GM10248 (cell line): ENCODE results near the gene ACAT1.

Source experiments
- CTCF ChIA-PET: fragments of 300-600 bp; sonication (Branson Sonifier 250); formaldehyde crosslinking; extraction: SDS; loops from one replicate; lab custom pipeline; 2021; ENCODE audit warnings: antibody characterized with exemption; lab: Yijun Ruan, JAX
- POLR2A ChIA-PET: fragments of 350-650 bp; sonication (Branson Sonifier 250); formaldehyde crosslinking; extraction: SDS; loops from one replicate; lab custom pipeline; 2020; ENCODE audit warnings: antibody characterized with exemption; lab: Yijun Ruan, JAX
- DNase-seq: peaks from one replicate; pipeline ENCODE4 v3.0.0; 2012; ENCODE audit errors: extremely low spot score
- CTCF ChIP-seq: IDR thresholded peaks from 2 replicates; pipeline ENCODE4 v1.5.1; 2012; ENCODE audit warnings: mild to moderate bottlenecking, low read depth; ENCODE audit errors: extremely low read depth, missing control alignments, control extremely low read depth

The ACAT1 gene

GRCh38 chr11:108121274-108122155, at the start of gene ACAT1:
Gene ACAT1, plus strand, starts transcription at chr11:108121567. Its CDS starts 40 bp downstream, at chr11:108121607.
- no peak for TF ChIP-seq CTCF
- CTCF ChIA-PET = interaction anchor here (1.3 kb wide), 1 partner anchor 40 kb away, joined by 3 read pairs; no protein-coding TSS in a partner anchor
- DNase-seq = peak; percentile 94
- POLR2A ChIA-PET = interaction anchor here (0.6 to 0.7 kb wide), 2 partner anchors 41 to 235 kb away, joined by 3 read pairs; no protein-coding TSS in a partner anchor

GRCh38 chr11:108084811-108085210, 36.6 kb upstream of the ACAT1 start:
- CTCF ChIA-PET = interaction anchor here (1.5 to 5.4 kb wide), 2 partner anchors 10 to 18 kb away, joined by 3 to 32 read pairs; no protein-coding TSS in a partner anchor
- POLR2A ChIA-PET = no interaction called here
- no peak for DNase-seq
- TF ChIP-seq CTCF = no peak

GRCh38 chr11:108085672-108086071, 35.7 kb upstream of the ACAT1 start:
- no peak for TF ChIP-seq CTCF
- ChIA-PET CTCF (interaction anchor here (1.1 to 1.9 kb wide), 4 partner anchors 11 to 32 kb away, joined by 3 to 6 read pairs (median 4); no protein-coding TSS in a partner anchor), POLR2A (no interaction called here)
- no peak for DNase-seq

- no peak for DNase-seq
- CTCF ChIA-PET = interaction anchor here (0.8 kb wide), 1 partner anchor 397 kb away, joined by 3 read pairs; no protein-coding TSS in a partner anchor
- POLR2A ChIA-PET = no interaction called here
- no peak for TF ChIP-seq CTCF
Measured at GRCh38 chr11:108092134-108092533, 29.2 kb upstream of the ACAT1 start.

- DNase-seq = no peak
- ChIA-PET CTCF (interaction anchor here (0.9 to 4.6 kb wide), 2 partner anchors 11 to 14 kb away, joined by 3 to 32 read pairs; no protein-coding TSS in a partner anchor), POLR2A (no interaction called here)
- no peak for TF ChIP-seq CTCF
Measured at GRCh38 chr11:108093128-108093904, 28.1 kb upstream of the ACAT1 start.

- no peak for DNase-seq
- no peak for TF ChIP-seq CTCF
- ChIA-PET CTCF (interaction anchor here (0.9 to 4.6 kb wide), 5 partner anchors 10 to 37 kb away, joined by 3 to 32 read pairs (median 4); no protein-coding TSS in a partner anchor), POLR2A (interaction anchor here (0.7 kb wide), 2 partner anchors 39 to 42 kb away, joined by 5 to 8 read pairs; no protein-coding TSS in a partner anchor)
Measured at GRCh38 chr11:108097179-108097578, 24.2 kb upstream of the ACAT1 start.
